Mesodermal cell (in vitro differentiated cells): Measurements from ENCODE around the gene BBS7.

Experiments
- H3K27ac ChIP-seq: 2 replicates; pipeline ENCODE4 v1.7.0; 2013; ENCODE audit warnings: mild to moderate bottlenecking, low read depth, low read length, moderate library complexity; ENCODE audit not compliant: severe bottlenecking
- H3K36me3 ChIP-seq: 2 replicates; pipeline ENCODE4 v1.7.1; 2013; ENCODE audit warnings: mild to moderate bottlenecking, low read length, moderate library complexity; ENCODE audit not compliant: control insufficient read depth, insufficient read depth
- H3K4me1 ChIP-seq: one replicate; pipeline ENCODE4 v1.7.1; 2013; ENCODE audit warnings: mild to moderate bottlenecking, low read length; ENCODE audit not compliant: insufficient read depth, control insufficient read depth, poor library complexity, severe bottlenecking
- H3K4me3 ChIP-seq: 2 replicates; pipeline ENCODE4 v1.7.0; 2013; ENCODE audit warnings: low read length, control low read depth, mild to moderate bottlenecking; ENCODE audit not compliant: insufficient read depth, poor library complexity, severe bottlenecking; ENCODE audit errors: extremely low read depth
- H3K9me3 ChIP-seq: 2 replicates; pipeline ENCODE4 v1.7.1; 2013; ENCODE audit warnings: mild to moderate bottlenecking, low read length, moderate library complexity; ENCODE audit not compliant: control insufficient read depth
- WGBS, 2 experiments: methylation state at CpG; one replicate each; pipeline ENCODE4 v1.1.5; 2013; ENCODE audit warnings: missing lambda C conversion rate in 2 of 2; ENCODE audit not compliant: insufficient coverage in 2 of 2; 5-methylcytosine and 5-hydroxymethylcytosine counted together

Gene BBS7

GRCh38 chr4:121817006-121817405, 53.3 kb downstream of the BBS7 start:
- Histone ChIP-seq H3K9me3 (no peaks in the 10 kb centered on the region), H3K27ac (no peak overlapping the region), H3K36me3 (peaks cover 80% of the 10 kb centered on the region), H3K4me3 (no peak overlapping the region), H3K4me1 (no peaks in the 10 kb centered on the region)
- no CpG with 5 or more reads among the region's 3 CpGs for WGBS, 2 experiments

DNA sequence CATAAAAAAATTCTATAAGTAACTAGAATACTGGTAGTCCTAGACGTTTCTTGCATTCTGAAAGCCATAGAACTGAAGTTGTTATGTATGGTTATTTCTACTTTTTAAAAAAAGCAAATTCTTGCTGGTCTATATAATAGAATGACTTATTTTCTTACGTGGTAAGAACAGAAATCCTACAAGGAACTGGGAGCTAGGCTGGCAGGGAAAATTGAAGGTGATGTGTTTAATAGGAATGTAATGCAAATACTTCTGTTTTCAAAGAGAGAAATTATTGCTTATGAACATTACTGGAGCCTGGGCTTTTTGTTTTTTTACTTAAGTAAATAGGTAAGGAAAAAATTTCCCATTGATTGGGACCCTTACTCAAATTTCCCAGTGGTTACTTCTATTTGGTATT, 55.5 kb downstream of the BBS7 start:
- Histone ChIP-seq H3K4me1 (no peaks in the 10 kb centered on the region), H3K27ac (no peak overlapping the region), H3K36me3 (peaks cover 78% of the 10 kb centered on the region), H3K9me3 (no peaks in the 10 kb centered on the region), H3K4me3 (no peak overlapping the region)
- 100% methylated on average over 1 of the region's 2 CpGs; no CpG with 5 or more reads in 1 of the 2 experiments for WGBS, 2 experiments

GRCh38 chr4:121811122-121811521, 59.2 kb downstream of the BBS7 start:
- Histone ChIP-seq H3K27ac (no peak overlapping the region), H3K36me3 (peaks cover 84% of the 10 kb centered on the region)

DNA sequence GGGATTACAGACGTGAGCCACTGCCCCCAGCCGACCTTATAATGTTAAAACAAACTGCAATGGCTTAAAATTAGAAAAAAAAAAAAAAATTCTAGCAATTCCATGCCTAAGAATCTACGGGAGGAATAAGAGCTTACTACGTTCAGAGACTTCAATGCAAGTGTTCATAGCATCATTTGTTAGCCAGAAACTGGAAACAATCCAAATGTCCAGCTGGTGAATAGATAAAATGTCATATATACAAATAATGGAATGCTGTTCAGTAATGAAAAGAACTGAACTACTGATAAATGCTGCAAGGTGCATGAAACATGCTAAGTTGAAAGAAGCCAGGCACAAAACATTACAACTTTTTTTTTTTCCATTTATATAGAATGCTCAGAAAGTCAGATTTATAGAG, 63.9 kb downstream of the BBS7 start:
- Histone ChIP-seq H3K36me3 (peaks cover 82% of the 10 kb centered on the region), H3K4me1 (no peaks in the 10 kb centered on the region), H3K4me3 (no peak overlapping the region), H3K9me3 (no peaks in the 10 kb centered on the region), H3K27ac (no peak overlapping the region)
- 96% methylated on average over 4 of the region's 4 CpGs; no CpG with 5 or more reads in 1 of the 2 experiments for WGBS, 2 experiments

More at GRCh38 chr4:121811122-121811521, 59.2 kb downstream of the BBS7 start:
- H3K4me3 ChIP-seq: no peak overlapping the region
- no peaks in the 10 kb centered on the region for H3K4me1 ChIP-seq
- no peaks in the 10 kb centered on the region for H3K9me3 ChIP-seq

GRCh38 chr4:121801715-121802075, 68.6 kb downstream of the BBS7 start:
- peak overlapping the region; percentile 71 for H3K4me3 ChIP-seq
- peaks cover 40% of the 10 kb centered on the region for H3K36me3 ChIP-seq
- WGBS, 2 experiments: 8 to 15% methylated on average over 3 of the region's 4 CpGs
- H3K27ac ChIP-seq: no peak overlapping the region
- no peaks in the 10 kb centered on the region for H3K4me1 ChIP-seq
- no peaks in the 10 kb centered on the region for H3K9me3 ChIP-seq

DNA sequence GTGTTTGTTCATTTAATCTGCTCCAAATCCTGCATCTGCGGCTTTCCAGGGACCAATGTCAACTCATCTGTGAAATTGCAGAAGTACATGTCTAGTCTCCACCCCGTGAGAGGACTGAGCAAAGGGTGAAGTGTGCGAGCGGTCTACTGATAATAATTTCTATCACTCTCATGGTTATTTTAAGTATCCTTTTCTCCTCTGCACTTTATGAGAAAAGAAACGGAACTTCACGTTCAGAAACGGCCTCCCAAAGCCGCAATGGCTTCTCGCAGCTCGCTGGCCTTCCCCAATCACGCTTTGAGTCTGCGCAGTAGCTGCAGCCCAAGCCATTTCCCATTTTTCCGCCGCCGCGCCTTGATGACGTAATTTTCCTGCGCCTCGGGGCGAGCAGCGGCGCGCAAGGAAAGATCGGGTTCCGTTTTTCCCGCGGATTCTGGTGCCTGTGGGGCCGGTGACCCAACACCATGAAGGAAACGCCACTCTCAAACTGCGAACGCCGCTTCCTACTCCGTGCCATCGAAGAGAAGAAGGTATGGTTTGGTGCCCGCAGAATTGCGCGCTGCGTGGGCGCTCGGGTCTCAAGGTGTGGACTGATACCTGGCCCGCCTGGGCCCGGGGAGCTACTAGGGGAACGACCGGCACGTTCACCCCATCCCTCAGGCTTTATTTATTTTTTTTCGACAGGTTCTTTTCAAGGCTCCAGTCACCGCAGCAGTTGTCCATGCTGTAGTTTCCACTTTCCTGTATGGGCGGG, 69.1 kb downstream of the BBS7 start, which contains the start of gene EXOSC9:
TSS of gene EXOSC9 (plus strand) at position 363 of the 754 bp plus-strand sequence. CDS start at position 465, 102 bp downstream.
- 2% methylated on average over 41 to 44 of the region's 48 CpGs for WGBS, 2 experiments
- Histone ChIP-seq H3K27ac (peak within 1 kb of the TSS; percentile 81), H3K36me3 (peaks cover 35% of the 10 kb centered on the region), H3K4me1 (no peaks in the 10 kb centered on the region), H3K9me3 (no peaks in the 10 kb centered on the region), H3K4me3 (peak within 1 kb of the TSS; percentile 71)

DNA sequence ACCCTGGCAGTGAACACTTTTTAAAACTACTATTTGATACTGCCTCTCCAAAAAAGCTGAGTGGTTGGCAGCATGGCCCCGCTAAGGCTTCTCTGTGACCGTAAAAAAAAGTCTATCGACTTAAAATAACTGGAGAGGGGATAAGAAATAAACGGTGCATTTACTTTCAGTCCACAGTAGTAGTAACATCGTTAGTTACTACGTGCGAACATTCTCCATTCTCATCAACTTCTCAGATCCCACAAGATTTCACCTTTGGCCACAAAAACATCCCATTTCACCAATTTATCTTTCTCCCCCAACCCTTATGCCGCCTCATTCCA, 69.7 kb downstream of the BBS7 start:
- WGBS, 2 experiments: 65 to 76% methylated on average over 4 to 8 of the region's 8 CpGs
- peak overlapping the region; percentile 81 for H3K27ac ChIP-seq

DNA sequence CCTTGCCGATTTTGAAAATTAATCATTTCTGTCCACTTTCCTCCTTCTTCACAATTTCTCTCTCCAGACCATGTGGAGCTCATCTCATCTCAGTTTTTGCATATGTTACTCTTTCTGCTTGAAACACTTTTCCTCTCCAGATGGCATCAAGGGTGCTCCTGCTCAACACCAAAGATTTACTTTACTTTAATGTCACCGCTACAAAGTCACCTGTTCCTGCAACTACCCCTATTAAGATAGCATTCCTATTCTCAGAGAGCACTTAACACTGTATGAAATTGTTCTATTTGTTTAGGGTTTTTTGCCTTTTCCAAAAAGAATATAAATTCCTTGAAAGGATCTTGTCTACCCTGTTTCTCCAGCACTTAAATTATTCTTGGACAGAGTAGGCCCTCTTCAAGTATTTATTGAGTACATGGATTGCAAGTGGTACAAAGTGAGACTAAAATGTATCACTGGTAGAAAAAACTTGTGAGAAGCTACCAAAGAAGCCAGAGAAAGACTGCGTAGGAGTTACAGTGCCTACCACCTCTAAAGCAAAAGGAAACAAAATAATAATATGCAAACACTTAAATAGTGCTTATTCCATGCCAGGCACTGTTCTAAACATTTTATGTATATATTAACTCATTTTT, 70.3 kb downstream of the BBS7 start:
- Histone ChIP-seq H3K27ac (no peak overlapping the region), H3K9me3 (no peaks in the 10 kb centered on the region), H3K4me1 (no peaks in the 10 kb centered on the region), H3K4me3 (no peak overlapping the region), H3K36me3 (peaks cover 23% of the 10 kb centered on the region)
- WGBS, 2 experiments: 94 to 96% methylated on average over 2 of the region's 3 CpGs

More for the DNA sequence above, 69.7 kb downstream of the BBS7 start:
- Histone ChIP-seq H3K4me3 (peak overlapping the region; percentile 71), H3K9me3 (no peaks in the 10 kb centered on the region), H3K4me1 (no peaks in the 10 kb centered on the region), H3K36me3 (peaks cover 29% of the 10 kb centered on the region)

GRCh38 chr4:121799208-121799823, 71.0 kb downstream of the BBS7 start:
- H3K27ac ChIP-seq: no peak overlapping the region
- 95 to 100% methylated on average over 2 of the region's 2 CpGs for WGBS, 2 experiments
- H3K4me3 ChIP-seq: no peak overlapping the region
- no peaks in the 10 kb centered on the region for H3K9me3 ChIP-seq
- H3K36me3 ChIP-seq: peaks cover 17% of the 10 kb centered on the region
- no peaks in the 10 kb centered on the region for H3K4me1 ChIP-seq

DNA sequence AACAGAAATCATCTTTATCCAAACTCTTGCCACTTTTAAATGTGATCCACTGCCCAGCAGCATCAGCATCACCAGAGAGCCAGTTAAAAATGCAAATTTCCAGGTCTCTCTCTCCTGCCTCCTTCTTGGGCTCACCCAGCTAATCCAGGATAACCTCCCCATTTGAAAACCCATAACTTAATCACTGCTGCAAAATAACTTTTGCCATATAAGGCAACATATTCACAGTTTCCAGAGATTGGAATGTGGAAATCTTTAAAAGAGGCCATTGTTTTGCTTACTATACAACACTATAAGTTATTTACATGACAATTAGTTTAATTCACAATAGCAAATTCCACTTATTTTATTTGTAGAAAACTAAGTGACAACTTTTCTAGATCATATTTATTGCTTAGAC, 74.0 kb downstream of the BBS7 start:
- H3K4me1 ChIP-seq: no peaks in the 10 kb centered on the region
- no peak overlapping the region for H3K27ac ChIP-seq
- no peak overlapping the region for H3K4me3 ChIP-seq
- no peaks in the 10 kb centered on the region for H3K36me3 ChIP-seq
- H3K9me3 ChIP-seq: no peaks in the 10 kb centered on the region
